Measurements from ENCODE around the gene BDH1.

Gene BDH1

GRCh38 chr3:197547306-197548011 lies 8.3 kb downstream of the BDH1 start:
- DNase-seq: no peak

- DNase-seq: no peak
Measured at GRCh38 chr3:197546307-197547085, 9.3 kb downstream of the BDH1 start.

- no peak for DNase-seq
Measured at GRCh38 chr3:197545571-197545970, 10.2 kb downstream of the BDH1 start.

GRCh38 chr3:197545101-197545500 lies 10.7 kb downstream of the BDH1 start:
- no peak for DNase-seq

- DNase-seq: no peak
Measured at GRCh38 chr3:197542741-197543454, 12.9 kb downstream of the BDH1 start.

GRCh38 chr3:197541756-197542539 lies 13.8 kb downstream of the BDH1 start:
- DNase-seq: no peak

- DNase-seq: no peak
Measured at GRCh38 chr3:197540961-197541377, 14.8 kb downstream of the BDH1 start.

- no peak for DNase-seq
Measured at GRCh38 chr3:197539651-197540051, 16.1 kb downstream of the BDH1 start.

GRCh38 chr3:197533927-197534725 lies 21.6 kb downstream of the BDH1 start:
- DNase-seq: no peak

- DNase-seq: no peak
Measured at GRCh38 chr3:197533396-197533795, 22.4 kb downstream of the BDH1 start.

- no peak for DNase-seq
Measured at GRCh38 chr3:197532388-197532787, 23.4 kb downstream of the BDH1 start.

GRCh38 chr3:197528190-197528589 lies 27.6 kb downstream of the BDH1 start:
- no peak for DNase-seq

GRCh38 chr3:197527569-197527968 lies 28.2 kb downstream of the BDH1 start:
- no peak for DNase-seq

- DNase-seq: no peak
Measured at GRCh38 chr3:197525706-197526105, 30.1 kb downstream of the BDH1 start.

- DNase-seq: no peak
Measured at GRCh38 chr3:197524128-197524527, 31.6 kb downstream of the BDH1 start.

GRCh38 chr3:197523526-197523925 lies 32.2 kb downstream of the BDH1 start:
- DNase-seq: no peak

GRCh38 chr3:197522881-197523441 lies 32.8 kb downstream of the BDH1 start:
- no peak for DNase-seq

- no peak for DNase-seq
Measured at GRCh38 chr3:197522183-197522715, 33.5 kb downstream of the BDH1 start.

- no peak for DNase-seq
Measured at GRCh38 chr3:197521277-197522182, 34.2 kb downstream of the BDH1 start.
